Progenitor cell of endocrine pancreas (in vitro differentiated cells): Measurements from ENCODE around the gene CLSTN2. TPM values are rescaled to one million over a fixed set of nuclear protein-coding genes. Genes with fewer than 3 reads are reported as not detected.
"Not testable (repeated sequence)": the region's sequence is repeated elsewhere in the genome, so short reads cannot be mapped to it uniquely, and the experiment has no call there.

Source experiments
- DNase-seq: peaks from one replicate; pipeline ENCODE4 v3.0.0; 2021; ENCODE audit warnings: low spot score; ENCODE audit not compliant: unreplicated experiment
- H3K27ac Mint-ChIP-seq: 2 replicates; pipeline ENCODE4 v1.8.0; 2021; ENCODE audit warnings: mild to moderate bottlenecking, moderate library complexity, mixed read lengths
- H3K27me3 Mint-ChIP-seq: 2 replicates; pipeline ENCODE4 v1.8.0; 2021; ENCODE audit warnings: mixed read lengths
- H3K36me3 Mint-ChIP-seq: 2 replicates; pipeline ENCODE4 v1.8.0; 2022; ENCODE audit warnings: mixed read lengths; ENCODE audit not compliant: insufficient read depth
- H3K4me1 Mint-ChIP-seq: 2 replicates; pipeline ENCODE4 v1.8.0; 2021; ENCODE audit warnings: low read depth, mixed read lengths
- H3K4me3 Mint-ChIP-seq: 2 replicates; pipeline ENCODE4 v1.8.0; 2021; ENCODE audit warnings: low read depth, mild to moderate bottlenecking, moderate library complexity, mixed read lengths
- H3K9me3 Mint-ChIP-seq: 2 replicates; pipeline ENCODE4 v1.8.0; 2021; ENCODE audit warnings: low read depth, mixed read lengths
- total RNA-seq: library from RNA; stranded (reverse); gene quantifications from 2 replicates; pipeline ENCODE4 v1.2.1, GENCODE V29; 2021
- TF ChIP-seq, protein P1 (sequence below): fragments of 200-600 bp; sonication (generic); IDR thresholded peaks from one replicate; pipeline ENCODE4 v1.5.0; 2021; ENCODE audit warnings: antibody characterized with exemption, mild to moderate bottlenecking; ENCODE audit not compliant: unreplicated experiment

CLSTN2 gene
- total RNA-seq, 1 donor from 2014 or later: 2.8 TPM

DNA sequence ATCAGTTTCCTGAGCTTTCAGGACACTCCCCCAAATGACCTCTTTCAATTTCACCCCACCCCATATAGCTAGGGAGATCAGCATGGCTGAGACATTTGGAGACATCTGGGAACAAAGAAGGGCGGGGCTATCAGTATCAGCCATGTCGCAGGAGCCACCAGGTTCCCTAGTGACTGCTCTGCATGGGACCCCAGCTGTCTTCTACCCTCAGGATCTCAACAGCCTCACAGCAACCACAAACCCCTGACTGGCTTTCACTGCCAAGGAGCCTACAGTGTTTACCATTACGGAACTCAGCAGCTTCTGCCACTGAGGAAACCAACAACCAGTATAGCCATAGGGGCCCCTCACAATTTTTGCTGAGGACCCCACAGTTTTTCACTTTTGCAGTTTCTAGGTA is 473.3 kb downstream of the CLSTN2 start:
- Mint-ChIP-seq H3K27me3 (peaks cover 4% of the 10 kb centered on the region), H3K9me3 (peaks cover 8% of the 10 kb centered on the region), H3K4me3 (no peak overlapping the region), H3K36me3 (peaks cover 1% of the 10 kb centered on the region), H3K27ac (no peak overlapping the region), H3K4me1 (peaks cover 4% of the 10 kb centered on the region)
- no peak for DNase-seq
- TF ChIP-seq, protein P1, sequence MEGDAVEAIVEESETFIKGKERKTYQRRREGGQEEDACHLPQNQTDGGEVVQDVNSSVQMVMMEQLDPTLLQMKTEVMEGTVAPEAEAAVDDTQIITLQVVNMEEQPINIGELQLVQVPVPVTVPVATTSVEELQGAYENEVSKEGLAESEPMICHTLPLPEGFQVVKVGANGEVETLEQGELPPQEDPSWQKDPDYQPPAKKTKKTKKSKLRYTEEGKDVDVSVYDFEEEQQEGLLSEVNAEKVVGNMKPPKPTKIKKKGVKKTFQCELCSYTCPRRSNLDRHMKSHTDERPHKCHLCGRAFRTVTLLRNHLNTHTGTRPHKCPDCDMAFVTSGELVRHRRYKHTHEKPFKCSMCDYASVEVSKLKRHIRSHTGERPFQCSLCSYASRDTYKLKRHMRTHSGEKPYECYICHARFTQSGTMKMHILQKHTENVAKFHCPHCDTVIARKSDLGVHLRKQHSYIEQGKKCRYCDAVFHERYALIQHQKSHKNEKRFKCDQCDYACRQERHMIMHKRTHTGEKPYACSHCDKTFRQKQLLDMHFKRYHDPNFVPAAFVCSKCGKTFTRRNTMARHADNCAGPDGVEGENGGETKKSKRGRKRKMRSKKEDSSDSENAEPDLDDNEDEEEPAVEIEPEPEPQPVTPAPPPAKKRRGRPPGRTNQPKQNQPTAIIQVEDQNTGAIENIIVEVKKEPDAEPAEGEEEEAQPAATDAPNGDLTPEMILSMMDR: no peak

DNA sequence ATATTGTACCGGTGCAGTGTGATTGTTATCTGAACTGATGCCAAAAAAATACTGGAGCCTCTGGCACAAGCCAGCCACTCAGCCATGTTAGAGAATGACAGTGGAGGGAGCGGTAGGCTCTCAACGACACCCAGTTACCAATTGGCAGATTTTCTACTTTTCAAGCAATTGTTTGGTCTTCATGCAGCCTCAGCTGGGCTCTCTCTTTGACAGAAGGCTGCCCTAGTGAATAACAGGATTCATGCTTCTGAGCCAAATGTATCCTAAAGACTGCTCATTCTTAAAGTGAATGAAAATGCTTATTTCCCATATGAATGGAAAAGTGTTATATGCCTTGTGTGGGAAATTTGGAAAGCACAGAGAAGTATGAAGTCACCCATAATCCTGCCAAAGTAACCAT is 481.7 kb downstream of the CLSTN2 start:
- Mint-ChIP-seq H3K4me1 (peaks cover 11% of the 10 kb centered on the region), H3K27ac (no peak overlapping the region), H3K4me3 (no peak overlapping the region), H3K27me3 (no peaks in the 10 kb centered on the region), H3K9me3 (peaks cover 16% of the 10 kb centered on the region), H3K36me3 (no peaks in the 10 kb centered on the region)
- TF ChIP-seq, protein P1: no peak
- no peak for DNase-seq

DNA sequence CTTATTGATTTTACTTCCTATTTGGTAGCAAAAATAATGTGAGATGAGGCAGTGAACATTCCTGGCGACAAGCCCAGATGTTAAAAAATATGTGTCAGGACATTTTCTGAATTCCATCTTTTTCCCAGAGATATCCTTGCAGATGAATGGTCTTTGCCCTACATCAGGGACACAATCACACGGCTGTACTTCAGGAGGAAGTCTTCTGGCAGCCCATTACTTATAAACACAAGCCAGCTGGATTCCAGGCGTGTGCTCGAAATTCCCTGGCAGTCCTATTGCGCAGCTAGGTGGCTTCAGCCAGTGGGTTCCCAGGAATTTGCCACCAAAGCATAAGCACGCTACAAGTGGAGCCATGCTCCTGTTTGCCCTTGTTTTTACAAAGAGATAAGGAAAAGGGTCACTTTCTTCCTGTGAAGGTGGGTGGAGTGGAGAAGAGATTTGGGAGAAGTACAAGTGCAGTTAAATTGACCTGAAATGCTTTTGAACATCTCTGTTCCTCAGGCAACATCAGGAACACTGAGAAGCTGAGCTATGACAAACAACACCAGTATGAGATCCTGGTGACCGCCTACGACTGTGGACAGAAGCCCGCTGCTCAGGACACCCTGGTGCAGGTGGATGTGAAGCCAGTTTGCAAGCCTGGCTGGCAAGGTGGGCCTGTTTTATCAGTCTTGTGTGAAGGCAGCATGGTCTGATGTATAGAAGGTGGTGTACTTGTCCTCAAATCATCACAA is 485.8 kb downstream of the CLSTN2 start:
- peaks cover 31% of the 10 kb centered on the region for H3K4me1 Mint-ChIP-seq
- no peak overlapping the region for H3K4me3 Mint-ChIP-seq
- no peaks in the 10 kb centered on the region for H3K27me3 Mint-ChIP-seq
- TF ChIP-seq, protein P1: no peak
- peak overlapping the region; percentile 63 for H3K27ac Mint-ChIP-seq
- DNase-seq: no peak
- peaks cover 2% of the 10 kb centered on the region for H3K9me3 Mint-ChIP-seq
- H3K36me3 Mint-ChIP-seq: no peaks in the 10 kb centered on the region

DNA sequence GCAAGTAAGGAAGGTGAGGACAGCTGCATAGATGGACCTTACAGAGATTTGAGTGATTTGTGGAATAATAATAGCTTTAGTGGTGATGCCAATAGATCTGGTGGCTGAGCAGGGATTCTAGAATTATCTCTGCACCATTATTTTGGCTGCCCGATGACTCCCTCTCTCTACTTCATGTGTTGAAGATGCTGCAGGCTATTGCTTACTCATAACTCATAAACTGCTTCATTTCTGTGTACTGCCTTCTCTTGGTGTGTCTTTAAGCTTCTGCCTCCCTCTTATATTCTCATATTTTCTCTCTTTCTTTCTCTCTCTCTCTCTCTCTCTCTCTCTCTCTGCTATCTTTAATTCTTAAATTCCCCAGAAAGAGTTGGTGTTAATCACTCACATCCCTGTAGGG is 486.9 kb downstream of the CLSTN2 start:
- Mint-ChIP-seq H3K27ac (no peak overlapping the region), H3K9me3 (no peaks in the 10 kb centered on the region)

DNA sequence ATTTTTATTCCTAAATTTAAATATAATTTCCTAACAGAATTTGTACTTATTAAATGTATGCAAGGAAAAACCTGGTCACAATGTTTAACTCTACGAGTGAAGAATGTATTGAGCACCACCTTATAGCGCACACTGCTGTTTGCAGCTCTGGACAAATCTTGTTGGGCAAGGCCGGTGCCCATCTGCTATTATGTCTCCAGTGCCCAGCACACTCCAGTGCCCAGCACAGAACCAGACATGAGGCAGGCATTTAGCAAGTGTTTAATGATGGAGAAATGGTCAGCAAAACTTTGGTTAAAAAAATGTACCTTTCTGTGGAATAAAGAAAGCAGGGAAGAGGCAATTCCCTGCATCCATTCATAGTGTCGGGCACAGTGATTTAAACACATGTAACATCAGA is 488.2 kb downstream of the CLSTN2 start:
- H3K36me3 Mint-ChIP-seq: no peaks in the 10 kb centered on the region
- peaks cover 27% of the 10 kb centered on the region for H3K4me1 Mint-ChIP-seq
- TF ChIP-seq, protein P1: no peak
- H3K27me3 Mint-ChIP-seq: peaks cover 2% of the 10 kb centered on the region
- no peak overlapping the region for H3K4me3 Mint-ChIP-seq
- H3K9me3 Mint-ChIP-seq: no peaks in the 10 kb centered on the region
- peak overlapping the region; percentile 34 for H3K27ac Mint-ChIP-seq
- no peak for DNase-seq

More for the DNA sequence above, 486.9 kb downstream of the CLSTN2 start:
- H3K36me3 Mint-ChIP-seq: no peaks in the 10 kb centered on the region
- TF ChIP-seq, protein P1: no peak
- peaks cover 31% of the 10 kb centered on the region for H3K4me1 Mint-ChIP-seq
- no peak overlapping the region for H3K4me3 Mint-ChIP-seq
- DNase-seq: no peak
- no peaks in the 10 kb centered on the region for H3K27me3 Mint-ChIP-seq

DNA sequence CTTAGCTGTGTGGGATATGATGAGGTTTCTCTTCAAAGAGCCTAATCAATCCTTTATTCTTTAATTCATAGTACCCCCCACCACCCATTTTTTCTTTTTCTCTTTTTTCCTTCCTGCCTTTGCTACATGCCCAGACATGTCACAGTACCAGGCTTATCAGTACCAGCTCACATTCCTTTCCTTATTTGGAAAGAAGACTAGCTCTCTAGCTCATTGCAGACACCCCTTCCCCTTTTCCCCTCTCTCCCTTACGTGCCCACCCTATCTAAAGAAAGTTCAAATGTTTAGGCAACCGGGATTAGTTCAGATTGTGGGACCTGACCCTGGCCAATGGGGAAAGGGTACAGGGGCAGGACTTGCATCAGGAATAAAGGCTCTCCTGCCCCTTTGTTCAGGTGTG is 488.6 kb downstream of the CLSTN2 start:
- not testable (repeated sequence) for DNase-seq, H3K4me3 Mint-ChIP-seq, H3K9me3 Mint-ChIP-seq, H3K36me3 Mint-ChIP-seq, H3K27me3 Mint-ChIP-seq
- Mint-ChIP-seq H3K4me1 (peaks cover 26% of the 10 kb centered on the region), H3K27ac (peak overlapping the region; percentile 34)
